NCI-H460 (cell line): ENCODE measurements around the gene UBE3A. TPM values are rescaled to one million over a fixed set of nuclear protein-coding genes. Genes with fewer than 3 reads are reported as not detected.
"Not testable (repeated sequence)": the region's sequence is repeated elsewhere in the genome, so short reads cannot be mapped to it uniquely, and the experiment has no call there.

ENCODE experiments used
- DNase-seq: peaks from one replicate; pipeline ENCODE4 v3.0.0-alpha.2; 2016; ENCODE audit warnings: low read depth; ENCODE audit errors: extremely low read depth
- polyA plus RNA-seq: library from polyadenylated mRNA; depleted of rRNA; stranded (reverse); fragments of >200 nt; gene quantifications from 2 replicates; pipeline ENCODE4 v1.2.3, GENCODE V29; 2014; cell fraction: nucleus; rRNA removed
- total RNA-seq: library from RNA; depleted of rRNA; stranded (reverse); fragments of >200 nt; shearing (Covaris generic); gene quantifications from 2 replicates; pipeline ENCODE4 v1.2.3, GENCODE V29; 2014; rRNA removed

UBE3A gene
- total RNA-seq, result 78.2 and 82.6 TPM in 2 replicates
- polyA plus RNA-seq, result 41.4 and 65.9 TPM in 2 replicates

DNA sequence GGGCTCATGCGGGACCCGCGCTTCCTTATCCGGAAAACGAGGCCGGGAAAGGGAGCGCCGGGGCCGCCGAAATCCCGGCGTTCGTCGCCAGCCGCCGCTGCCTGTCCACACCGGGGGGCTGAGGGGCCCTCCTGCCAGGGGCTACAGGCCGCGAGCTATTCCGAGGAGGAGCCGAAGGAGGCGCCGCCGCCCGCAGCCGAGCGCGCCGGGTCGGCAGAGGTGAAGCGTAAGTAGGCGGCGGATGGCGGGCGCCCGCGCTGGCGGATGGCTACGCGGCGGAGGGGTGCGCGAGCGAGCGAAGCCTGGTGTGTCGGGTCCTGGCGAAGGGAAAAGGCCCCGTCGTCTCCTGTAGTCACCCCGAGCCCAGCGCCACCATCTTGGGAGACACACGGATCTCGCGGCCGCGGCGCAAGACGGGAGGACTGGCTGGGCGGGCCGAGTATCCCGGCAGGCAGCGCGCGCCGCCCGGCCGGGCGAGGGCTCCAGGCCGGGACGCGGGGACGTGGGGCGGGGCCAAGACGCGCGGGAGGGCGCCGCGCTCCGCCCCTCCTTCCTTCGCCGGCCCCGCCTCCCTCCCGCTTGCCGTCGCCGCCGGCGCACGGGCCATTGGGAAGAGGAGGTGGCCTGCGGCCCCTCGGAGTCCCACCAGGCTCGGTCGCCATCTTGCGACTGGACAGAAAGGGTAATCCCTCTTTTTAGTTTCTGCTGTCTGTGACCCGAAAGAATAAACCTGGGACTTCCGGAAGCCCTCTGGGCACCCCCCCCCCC, at the start of gene UBE3A:
Gene UBE3A (minus strand): TSS at position 424 of the 768 bp plus-strand sequence. CDS start 29,917 bp downstream, outside the sequence.
- DNase-seq, result peak; percentile 87

DNA sequence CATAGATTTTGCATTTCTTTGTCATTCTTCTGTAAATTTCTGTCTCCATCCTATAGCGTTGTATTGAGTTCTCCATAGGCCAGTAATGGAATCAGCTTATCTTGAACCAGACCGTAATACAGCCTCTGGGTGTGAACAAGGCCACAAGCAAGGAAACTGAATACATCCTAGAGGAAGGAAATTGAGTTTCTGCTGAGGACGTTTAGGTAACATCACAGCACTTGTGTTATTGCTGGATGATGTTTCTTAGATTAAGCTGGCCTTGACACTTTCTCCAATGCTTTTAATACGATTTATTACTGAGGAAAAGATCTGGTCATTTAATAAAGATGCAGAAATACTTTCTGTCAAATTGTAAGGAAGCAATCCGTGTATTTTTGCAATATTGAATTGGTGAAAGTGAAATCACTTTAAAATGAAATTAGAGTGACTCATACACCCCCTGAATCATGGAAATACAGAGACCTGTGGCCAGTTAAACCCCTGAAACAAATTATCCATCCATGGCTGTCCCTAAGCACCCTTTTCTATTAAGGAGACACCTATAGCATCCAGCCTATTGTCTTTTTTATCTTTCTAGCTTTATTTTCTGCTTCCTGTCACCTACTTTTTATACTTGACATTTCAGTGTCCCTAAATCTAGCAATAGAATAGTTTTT, 48.5 kb upstream of the UBE3A start:
- DNase-seq, result no peak

DNA sequence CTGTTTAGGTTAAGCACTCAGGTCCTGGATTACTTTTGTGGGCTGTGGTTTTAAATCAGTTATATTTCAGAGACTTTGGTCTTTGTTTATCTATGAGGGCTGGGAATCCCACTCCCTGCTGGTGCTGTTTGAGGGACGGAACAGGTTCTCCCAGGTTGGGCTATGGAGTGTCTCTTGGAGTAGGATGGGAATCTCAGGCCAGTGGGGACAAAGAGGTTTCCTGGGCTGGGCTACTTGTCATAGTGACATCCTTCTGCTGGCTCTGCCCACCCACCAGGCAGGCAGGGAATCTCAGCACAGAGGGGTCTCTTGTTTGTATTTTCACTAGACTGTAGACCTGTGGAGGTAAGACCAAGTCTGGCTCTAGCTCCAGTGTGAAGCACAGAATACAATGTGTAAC, 47.2 kb upstream of the UBE3A start:
- no peak for DNase-seq

DNA sequence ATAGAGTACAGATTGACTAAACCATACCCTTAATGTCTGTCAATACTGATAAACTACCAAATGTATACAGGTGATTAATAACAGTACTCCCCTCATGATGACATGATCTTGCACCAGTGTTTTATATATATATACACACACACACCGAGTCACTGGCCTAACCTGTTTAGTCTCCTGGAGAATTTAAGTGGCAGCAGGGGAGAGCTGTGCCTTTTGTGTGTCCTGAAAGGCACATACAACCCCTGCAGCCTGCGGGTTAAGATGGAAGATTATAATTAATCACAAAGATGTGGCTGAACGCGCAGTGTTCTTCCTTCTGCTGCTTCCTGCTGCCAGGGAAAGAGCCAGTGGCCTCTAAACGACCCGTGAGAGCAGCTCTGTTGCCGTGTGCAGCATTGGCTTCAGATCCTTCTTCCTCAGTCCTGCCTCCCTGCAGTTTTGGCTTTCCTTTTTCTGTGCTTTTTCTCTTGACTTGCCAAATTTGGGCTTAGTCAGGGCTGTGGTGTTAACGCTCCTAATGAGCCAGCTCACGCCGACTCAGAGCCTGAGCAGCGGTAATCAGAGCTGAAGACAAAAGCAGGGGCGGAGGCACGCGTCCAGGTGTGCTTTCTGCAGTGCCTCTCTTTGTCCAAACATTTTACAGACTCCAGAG, 42.5 kb upstream of the UBE3A start:
- no peak for DNase-seq

DNA sequence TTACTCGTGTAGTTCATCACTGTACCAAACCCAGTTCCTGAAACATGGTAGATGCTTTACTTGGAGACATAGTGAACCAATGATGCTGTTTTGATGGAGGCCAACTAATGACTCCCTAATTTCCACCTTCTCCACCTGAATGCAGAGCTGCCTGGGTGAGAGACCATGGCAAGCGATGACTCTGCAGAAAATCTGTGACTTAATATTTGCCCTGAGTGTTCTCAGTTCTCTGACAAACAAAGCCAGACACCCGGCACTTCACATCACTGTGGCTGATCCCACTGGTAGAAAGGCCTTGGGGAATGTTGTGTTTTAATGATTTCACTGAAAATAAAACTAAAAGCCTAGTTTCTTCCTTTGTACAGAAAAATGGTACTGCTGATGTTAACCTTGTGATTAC, 39.5 kb upstream of the UBE3A start:
- DNase-seq, result no peak

DNA sequence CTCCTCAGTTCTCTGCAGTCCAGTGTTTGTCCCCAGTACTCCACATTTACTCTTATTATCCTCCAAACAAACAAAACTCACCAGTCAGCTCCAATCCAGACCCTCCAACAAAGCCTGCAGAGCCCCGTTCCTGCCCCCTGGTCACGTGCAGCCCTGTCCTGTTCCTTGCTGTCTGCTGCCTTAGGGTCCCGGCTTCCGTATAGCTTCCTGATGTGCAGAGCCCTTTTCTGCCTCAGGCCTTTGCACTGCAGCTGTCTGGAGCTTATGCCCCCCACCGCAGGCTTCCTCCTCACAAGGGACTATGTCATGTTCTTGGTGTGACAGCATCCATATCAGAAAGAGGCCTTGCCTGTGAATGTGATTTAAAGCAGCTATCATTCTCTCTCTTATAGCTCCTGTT, 39.0 kb upstream of the UBE3A start:
- DNase-seq, result no peak

DNA sequence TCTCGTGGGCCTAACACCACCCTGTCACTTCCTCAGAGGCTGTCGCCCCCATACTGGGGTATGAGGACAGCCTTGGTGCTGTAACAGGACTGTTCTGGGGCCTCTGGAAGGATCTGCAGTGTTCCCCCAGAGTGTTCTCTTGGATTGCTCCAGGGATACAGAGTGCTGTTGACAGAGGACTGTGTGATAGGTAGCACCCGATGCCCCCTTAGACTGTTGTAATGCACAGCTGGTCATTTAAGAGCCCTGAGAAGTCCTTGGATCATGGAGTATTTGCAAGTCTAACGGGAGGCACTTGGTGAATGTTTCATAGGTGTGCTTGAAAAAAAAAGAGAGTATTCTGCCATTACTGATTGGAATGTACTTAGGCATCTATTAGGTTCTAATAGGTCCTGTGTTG, 35.4 kb upstream of the UBE3A start:
- DNase-seq, result no peak

DNA sequence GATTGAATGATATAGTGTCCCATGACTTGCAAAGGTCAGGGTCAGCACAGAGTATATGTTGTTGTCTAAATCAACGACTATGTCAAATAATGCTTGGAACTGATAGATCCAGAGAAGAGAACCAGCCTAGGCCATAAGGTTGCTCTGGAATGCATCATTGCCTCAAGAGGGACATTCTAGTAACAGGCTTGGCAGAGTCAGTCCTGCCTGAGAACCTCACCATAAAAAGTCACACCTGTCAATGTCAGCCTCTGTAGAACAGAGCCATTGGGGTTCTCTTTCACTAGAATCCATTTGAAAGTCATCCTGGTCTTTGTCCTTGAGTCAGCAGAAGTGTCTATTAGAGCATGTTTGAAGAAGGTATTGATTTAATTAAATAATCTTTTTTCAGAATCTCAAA, 31.4 kb upstream of the UBE3A start:
- no peak for DNase-seq

DNA sequence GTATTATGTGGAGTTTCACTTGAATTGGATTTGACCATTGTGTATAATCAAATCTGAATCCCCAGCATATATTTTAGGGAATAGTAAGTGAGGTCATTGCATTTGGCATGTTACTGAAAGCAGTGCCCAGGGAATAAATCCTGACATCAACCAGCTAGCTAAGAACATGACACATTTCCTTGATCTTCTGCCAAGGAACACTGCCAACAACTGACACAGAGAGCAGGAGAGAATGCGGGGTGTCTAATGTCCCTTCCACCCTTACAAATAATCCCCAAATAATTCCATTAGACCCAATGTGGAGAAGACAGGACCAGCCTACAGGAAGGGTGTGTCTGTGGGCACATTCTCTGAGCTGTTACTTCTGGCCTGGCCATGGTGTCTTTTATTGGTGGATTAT, 30.6 kb upstream of the UBE3A start:
- DNase-seq, result no peak

DNA sequence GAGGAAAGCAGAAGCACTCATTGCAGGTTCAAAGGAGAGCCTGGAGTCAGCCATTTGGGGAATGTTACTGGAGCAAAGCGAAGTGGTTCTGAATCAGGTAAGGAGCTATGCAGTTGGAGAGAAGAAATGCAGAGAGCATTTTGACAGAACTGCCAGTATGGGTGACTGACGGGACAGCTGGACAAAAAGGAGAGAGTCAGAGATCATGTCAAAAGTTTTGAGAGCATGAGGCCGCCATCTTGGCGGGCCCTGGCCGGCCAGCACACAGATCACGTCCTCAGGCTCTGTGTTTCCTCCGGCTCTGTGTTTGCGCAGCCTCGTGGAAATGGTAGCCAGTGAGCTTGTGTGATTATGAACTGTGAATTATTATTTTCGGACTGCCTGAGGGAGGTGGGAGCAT, 29.8 kb upstream of the UBE3A start:
- DNase-seq, result no peak

DNA sequence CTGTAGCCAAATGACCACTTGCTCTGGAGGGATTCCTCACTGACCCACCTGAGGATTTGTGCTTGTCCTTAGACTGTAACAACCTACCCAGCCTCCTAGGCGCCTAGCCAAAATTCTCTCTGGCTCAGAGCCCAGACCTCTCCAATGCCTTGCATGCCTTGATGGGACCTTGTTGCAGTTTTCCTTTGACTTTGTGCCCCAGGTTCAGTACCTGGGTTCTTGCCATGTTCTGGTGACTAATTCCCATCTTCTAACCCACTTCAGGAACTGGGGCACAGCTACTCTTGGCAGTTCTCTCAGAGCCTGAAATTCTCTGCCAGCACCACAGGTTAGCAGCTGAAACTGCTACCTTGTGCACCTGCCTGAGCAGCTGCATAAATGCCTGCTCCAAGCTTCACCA, 27.0 kb upstream of the UBE3A start:
- DNase-seq, result no peak

DNA sequence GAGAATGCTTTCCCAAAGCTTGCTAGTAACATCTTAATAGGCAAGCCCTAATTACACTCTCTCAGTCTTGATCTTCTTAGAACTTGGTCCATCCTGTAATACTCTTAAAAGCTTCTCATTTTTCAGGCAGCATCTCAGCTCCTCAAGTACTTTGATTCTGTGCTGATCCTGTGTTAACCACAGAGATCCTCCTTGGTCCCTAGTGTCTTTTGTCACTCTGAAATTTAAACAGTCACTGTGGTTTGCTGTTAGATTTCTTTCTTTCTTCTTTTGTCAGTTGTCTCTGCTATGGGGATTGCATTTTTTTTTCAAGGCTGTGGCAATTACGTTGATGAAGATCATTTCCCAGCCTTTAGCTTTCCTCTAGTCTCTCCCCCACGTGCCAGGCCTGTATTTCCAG, 26.0 kb upstream of the UBE3A start:
- DNase-seq, result no peak

DNA sequence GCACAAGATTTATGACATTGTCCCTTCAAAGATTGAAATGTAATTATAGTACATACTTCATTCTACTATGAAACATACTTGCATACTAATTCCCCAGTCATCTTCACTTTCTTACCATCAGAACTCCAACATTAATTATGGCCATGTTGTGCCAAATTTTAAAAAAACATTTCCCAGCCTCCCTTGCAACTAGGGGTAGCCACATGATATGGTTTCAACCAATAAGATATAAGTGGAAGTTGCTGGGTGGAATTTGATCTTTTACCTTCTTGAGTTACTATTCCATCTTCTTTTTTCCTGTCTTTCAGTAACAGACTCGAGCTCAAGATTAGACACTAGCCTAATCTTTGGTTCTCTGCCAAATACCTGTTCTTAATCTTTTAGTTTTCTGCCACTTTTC, 25.6 kb upstream of the UBE3A start:
- DNase-seq, result no peak

DNA sequence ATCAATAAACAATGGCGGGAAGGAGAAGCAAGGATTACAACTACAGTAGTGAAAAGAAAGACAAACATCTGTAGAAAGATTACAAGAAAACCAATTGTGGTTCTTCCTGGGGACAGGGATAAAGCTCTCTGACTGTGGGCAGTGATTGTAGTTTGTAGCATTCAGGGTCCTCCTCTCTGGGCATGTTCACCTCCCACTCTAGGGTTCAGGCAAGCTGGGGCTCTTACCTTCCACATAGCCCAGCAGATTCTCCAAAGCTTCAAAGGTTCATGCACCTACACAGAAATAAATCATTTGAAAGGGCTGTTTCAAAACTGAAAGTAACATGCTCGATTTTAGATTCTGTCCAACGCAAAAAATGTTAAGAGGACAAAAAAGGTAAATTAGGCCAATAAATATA, 17.4 kb upstream of the UBE3A start:
- DNase-seq, result no peak

DNA sequence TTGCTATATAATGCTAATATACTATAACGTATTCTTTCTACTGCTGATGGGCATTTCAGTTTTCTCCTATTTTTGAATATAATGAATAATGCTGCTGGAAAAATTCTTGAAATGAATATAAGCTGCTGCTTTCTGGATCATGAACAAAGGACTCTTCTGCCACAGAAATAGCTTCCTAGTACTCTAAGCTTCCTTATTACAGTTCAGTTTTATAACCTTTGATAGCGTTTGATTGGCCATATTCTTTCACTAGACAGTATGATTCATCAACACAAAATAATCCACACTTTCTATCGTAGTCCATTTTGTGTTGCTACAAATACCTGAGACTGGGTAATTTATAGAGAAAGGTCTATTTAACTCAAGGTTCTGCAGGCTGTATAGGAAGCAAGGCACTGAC, 16.4 kb upstream of the UBE3A start:
- DNase-seq, result no peak

DNA sequence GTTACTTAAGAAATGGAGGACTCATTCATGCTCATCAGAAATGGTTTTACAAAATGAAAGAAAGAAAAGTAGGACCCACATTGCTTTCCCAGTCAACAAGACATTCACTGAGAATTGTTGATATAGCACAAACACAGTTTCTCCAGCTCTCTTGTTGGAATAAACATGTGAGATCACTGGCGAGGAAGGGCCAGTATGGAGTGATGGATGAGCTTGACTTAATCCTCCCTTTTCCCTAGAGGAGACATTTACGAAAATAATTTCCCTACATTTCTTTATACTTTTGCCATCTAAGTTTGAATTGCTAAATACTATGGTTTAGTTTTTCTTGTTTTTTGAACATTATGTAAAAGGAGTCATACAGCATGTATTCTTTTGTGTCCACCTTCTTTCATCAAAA, 15.9 kb upstream of the UBE3A start:
- no peak for DNase-seq

DNA sequence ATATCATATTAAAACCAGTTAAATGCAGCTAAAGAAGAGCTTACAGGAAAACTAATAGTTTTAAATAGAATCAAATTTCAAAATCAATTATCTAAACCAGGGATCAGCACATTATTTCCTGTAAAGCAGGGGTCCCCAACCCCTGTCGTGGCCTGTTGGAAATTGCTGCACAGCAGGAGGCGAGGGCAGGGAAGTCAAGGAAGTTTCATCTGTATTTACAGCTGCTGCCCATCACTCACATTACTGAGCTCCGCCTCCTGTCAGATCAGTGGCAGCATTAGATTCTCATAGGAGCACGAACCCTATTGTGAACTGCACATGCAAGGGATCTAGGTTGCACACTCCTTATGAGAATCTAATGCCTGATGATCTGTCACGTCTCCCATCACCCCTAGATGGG, 14.4 kb upstream of the UBE3A start:
- not testable (repeated sequence) for DNase-seq

DNA sequence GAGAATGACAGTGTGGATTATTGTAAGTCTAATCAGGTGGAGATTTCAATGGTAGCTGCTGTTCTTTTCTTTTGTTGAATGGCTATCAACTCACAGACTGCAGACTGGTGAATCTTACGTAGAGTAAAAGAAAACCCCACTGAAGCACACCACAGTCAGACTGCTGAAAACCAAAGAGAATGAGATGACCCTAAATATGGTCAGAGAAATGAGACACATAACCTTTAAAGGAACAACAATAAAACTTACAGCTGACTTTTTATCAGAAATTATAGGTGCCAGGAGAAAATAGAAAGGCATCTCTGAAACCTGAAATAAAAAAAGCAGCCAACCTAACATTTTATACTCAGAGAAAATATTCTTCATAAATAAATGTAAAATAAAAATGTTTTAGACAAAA, 12.7 kb upstream of the UBE3A start:
- no peak for DNase-seq

DNA sequence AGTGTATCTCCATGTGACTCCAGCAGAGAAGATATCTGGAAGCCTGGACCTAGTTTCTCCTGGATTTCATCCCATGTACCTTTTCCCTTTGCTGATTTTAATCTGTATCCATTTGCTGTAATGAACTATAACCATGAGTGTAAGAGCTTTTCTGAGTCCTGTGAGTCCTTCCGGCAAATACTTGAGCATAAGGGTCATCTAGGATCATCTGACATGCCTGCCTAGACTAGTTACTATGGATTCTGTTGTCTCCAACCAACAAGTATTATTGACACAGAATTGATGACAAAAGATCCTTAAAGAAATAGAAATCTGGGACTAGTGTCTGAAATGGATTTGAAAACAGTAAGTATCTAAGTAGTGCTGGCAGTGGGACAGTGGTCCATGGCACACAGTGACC, 11.3 kb upstream of the UBE3A start:
- no peak for DNase-seq

DNA sequence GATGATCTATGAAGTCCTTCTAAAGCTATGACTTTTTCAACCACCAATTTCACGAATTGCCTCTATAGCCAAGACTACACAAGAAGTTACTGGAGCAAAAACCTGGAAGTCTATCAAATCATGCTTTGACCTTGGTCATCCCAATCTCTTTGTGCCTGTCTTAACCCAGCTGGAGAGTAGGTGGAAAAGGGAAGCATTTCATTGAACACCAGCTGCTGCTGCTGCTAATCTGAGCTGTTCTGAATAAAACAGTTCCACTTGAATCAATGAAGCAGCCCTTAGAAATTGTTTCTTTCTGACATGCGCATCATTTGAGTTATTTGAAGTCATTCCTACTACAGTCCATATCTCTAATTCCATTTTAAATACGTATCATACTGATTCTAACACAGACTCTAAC, 7.3 kb upstream of the UBE3A start:
- no peak for DNase-seq

DNA sequence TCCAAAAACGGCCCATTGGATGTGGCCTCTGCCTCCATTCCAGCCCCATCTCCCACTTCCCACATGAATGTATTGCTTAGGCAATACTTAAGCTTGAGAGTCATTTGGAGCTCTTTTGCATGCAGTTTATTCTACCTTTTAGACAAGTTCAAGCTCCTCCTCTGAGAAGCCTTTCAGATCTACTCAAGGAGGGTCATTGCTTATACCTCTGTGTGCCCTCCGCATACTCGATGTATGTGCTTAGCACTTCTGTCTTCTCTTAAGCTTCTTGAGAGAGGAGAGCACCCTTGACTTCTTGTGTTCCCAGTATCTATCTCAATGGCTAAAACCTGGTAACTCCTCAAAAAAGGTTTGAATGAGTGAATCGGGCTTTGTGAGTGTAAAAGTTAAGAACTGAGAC, 6.6 kb upstream of the UBE3A start:
- no peak for DNase-seq

DNA sequence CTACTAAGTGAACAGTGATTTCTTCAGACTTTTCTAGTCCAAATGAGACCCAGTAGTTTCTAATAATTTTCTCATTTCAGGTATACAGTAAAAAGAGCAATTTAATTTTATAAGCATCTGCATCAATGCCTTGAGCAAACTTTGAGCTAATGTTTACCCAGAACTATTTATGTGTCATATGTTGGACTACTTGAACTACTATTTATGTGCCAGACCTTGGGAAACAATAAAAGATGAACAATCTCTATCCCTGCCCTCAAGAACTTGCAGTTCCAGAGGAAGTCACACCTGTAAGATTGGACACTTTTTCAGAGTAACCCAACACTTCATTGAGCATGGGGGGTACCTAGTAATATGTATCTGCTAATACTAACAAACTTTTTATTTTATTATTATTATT, 2.3 kb upstream of the UBE3A start:
- DNase-seq, result no peak
